HAP-1 (cell line): ENCODE measurements around the gene CD84.
"Not testable (repeated sequence)": the region's sequence is repeated elsewhere in the genome, so short reads cannot be mapped to it uniquely, and the experiment has no call there.

Experiments
- DNase-seq, 2 experiments: peaks; one replicate each; pipeline ENCODE4 v3.0.0-alpha.2; 2016 to 2020; ENCODE audit warnings: low spot score in 2 of 2
- H3K27me3 ChIP-seq: fragments of 250-450 bp; sonication (Bioruptor Pico); 2 replicates; pipeline ENCODE4 v1.5.1; 2020; ENCODE audit warnings: low read depth, mild to moderate bottlenecking, moderate library complexity
- H3K36me3 ChIP-seq: fragments of 250-450 bp; sonication (Bioruptor Pico); replicated peaks from 2 replicates; pipeline ENCODE4 v1.5.1; 2020; ENCODE audit warnings: mild to moderate bottlenecking
- H3K4me1 ChIP-seq: fragments of 250-450 bp; sonication (Bioruptor Pico); 2 replicates; pipeline ENCODE4 v1.5.1; 2020; ENCODE audit warnings: mild to moderate bottlenecking
- H3K4me3 ChIP-seq: fragments of 250-450 bp; sonication (Bioruptor Pico); 2 replicates; pipeline ENCODE4 v1.5.1; 2020; ENCODE audit warnings: mild to moderate bottlenecking, moderate library complexity
- H3K9me3 ChIP-seq: fragments of 250-450 bp; sonication (Bioruptor Pico); 2 replicates; pipeline ENCODE4 v1.5.1; 2020; ENCODE audit warnings: mild to moderate bottlenecking, moderate library complexity
- in situ Hi-C: fragments of 300-500 bp; cut with MboI; formaldehyde crosslinking; loops from 3 replicates; pipeline ENCODE4 v1.14.3; 2020; ENCODE audit warnings: low sequenced_read_pairs, inconsistent platforms, mixed read lengths

CD84 gene

GRCh38 chr1:160579216-160579701 is at the start of gene CD84:
CD84 (minus strand) TSS chr1:160579496; CDS start chr1:160579437, 59 bp downstream.
- Histone ChIP-seq H3K36me3 (no peaks in the 10 kb centered on the region), H3K4me1 (peaks cover 3% of the 10 kb centered on the region; the same call in 1 of the 2 replicates), H3K27me3 (peaks cover 3% of the 10 kb centered on the region; the same call in 1 of the 2 replicates), H3K4me3 (no peak within 1 kb of the TSS), H3K9me3 (no peaks in the 10 kb centered on the region; the same call in 1 of the 2 replicates)
- in situ Hi-C loops, result no loop called here
- DNase-seq, result no peak

GRCh38 chr1:160628799-160629263 is 49.5 kb upstream of the CD84 start:
- Histone ChIP-seq H3K4me1 (peaks cover 20% of the 10 kb centered on the region), H3K27me3 (no peaks in the 10 kb centered on the region), H3K4me3 (no peak overlapping the region), H3K36me3 (no peaks in the 10 kb centered on the region), H3K9me3 (no peaks in the 10 kb centered on the region)
- in situ Hi-C loops, result no loop called here
- DNase-seq, result no peak

GRCh38 chr1:160627677-160628289 is 48.5 kb upstream of the CD84 start:
- H3K27me3 ChIP-seq, H3K4me3 ChIP-seq, H3K36me3 ChIP-seq, DNase-seq, H3K9me3 ChIP-seq, in situ Hi-C loops: not testable (repeated sequence)
- peaks cover 20% of the 10 kb centered on the region for H3K4me1 ChIP-seq

GRCh38 chr1:160626509-160627342 is 47.4 kb upstream of the CD84 start:
- H3K27me3 ChIP-seq, result no peaks in the 10 kb centered on the region
- no peak for DNase-seq
- peaks cover 20% of the 10 kb centered on the region for H3K4me1 ChIP-seq
- H3K4me3 ChIP-seq, result no peak overlapping the region
- in situ Hi-C loops, result no loop called here
- no peaks in the 10 kb centered on the region for H3K9me3 ChIP-seq
- no peaks in the 10 kb centered on the region for H3K36me3 ChIP-seq

- in situ Hi-C loops, result no loop called here
- H3K4me1 ChIP-seq, result peaks cover 18% of the 10 kb centered on the region
- H3K9me3 ChIP-seq, result no peaks in the 10 kb centered on the region
- no peaks in the 10 kb centered on the region for H3K27me3 ChIP-seq
- DNase-seq, result no peak
- H3K4me3 ChIP-seq, result no peak overlapping the region
- no peaks in the 10 kb centered on the region for H3K36me3 ChIP-seq
Measured at GRCh38 chr1:160625725-160626498, 46.6 kb upstream of the CD84 start.

- in situ Hi-C loops, result no loop called here
Measured at GRCh38 chr1:160625321-160625720, 46.0 kb upstream of the CD84 start.

GRCh38 chr1:160624464-160624863 is 45.2 kb upstream of the CD84 start:
- Histone ChIP-seq H3K4me3 (no peak overlapping the region), H3K27me3 (no peaks in the 10 kb centered on the region), H3K9me3 (no peaks in the 10 kb centered on the region), H3K4me1 (peaks cover 9% of the 10 kb centered on the region), H3K36me3 (no peaks in the 10 kb centered on the region)
- in situ Hi-C loops, result no loop called here
- no peak for DNase-seq

More at GRCh38 chr1:160625321-160625720, 46.0 kb upstream of the CD84 start:
- Histone ChIP-seq H3K27me3 (no peaks in the 10 kb centered on the region), H3K9me3 (no peaks in the 10 kb centered on the region), H3K4me3 (no peak overlapping the region), H3K36me3 (no peaks in the 10 kb centered on the region), H3K4me1 (peaks cover 12% of the 10 kb centered on the region)
- DNase-seq, result no peak

- no peak overlapping the region for H3K4me3 ChIP-seq
- in situ Hi-C loops, result no loop called here
- H3K36me3 ChIP-seq, result no peaks in the 10 kb centered on the region
- H3K9me3 ChIP-seq, result no peaks in the 10 kb centered on the region
- DNase-seq, result no peak
- H3K4me1 ChIP-seq, result peaks cover 9% of the 10 kb centered on the region
- H3K27me3 ChIP-seq, result no peaks in the 10 kb centered on the region
Measured at GRCh38 chr1:160623862-160624261, 44.6 kb upstream of the CD84 start.

GRCh38 chr1:160623227-160623633 is 43.9 kb upstream of the CD84 start:
- Histone ChIP-seq H3K4me3 (no peak overlapping the region), H3K9me3 (no peaks in the 10 kb centered on the region), H3K36me3 (no peaks in the 10 kb centered on the region), H3K27me3 (no peaks in the 10 kb centered on the region), H3K4me1 (peaks cover 9% of the 10 kb centered on the region)
- DNase-seq, result no peak
- in situ Hi-C loops, result no loop called here

GRCh38 chr1:160622501-160623226 is 43.4 kb upstream of the CD84 start:
- DNase-seq, result peak in 1 of 2 experiments; percentile 32
- H3K27me3 ChIP-seq, result no peaks in the 10 kb centered on the region
- no peaks in the 10 kb centered on the region for H3K36me3 ChIP-seq
- no peak overlapping the region for H3K4me3 ChIP-seq
- in situ Hi-C loops, result no loop called here
- H3K9me3 ChIP-seq, result no peaks in the 10 kb centered on the region
- H3K4me1 ChIP-seq, result peaks cover 9% of the 10 kb centered on the region

GRCh38 chr1:160621633-160622413 is 42.5 kb upstream of the CD84 start:
- in situ Hi-C loops, result no loop called here
- Histone ChIP-seq H3K9me3 (no peaks in the 10 kb centered on the region), H3K27me3 (no peaks in the 10 kb centered on the region), H3K36me3 (no peaks in the 10 kb centered on the region), H3K4me1 (peaks cover 9% of the 10 kb centered on the region), H3K4me3 (no peak overlapping the region)
- no peak for DNase-seq

- Histone ChIP-seq H3K27me3 (no peaks in the 10 kb centered on the region), H3K4me3 (no peak overlapping the region), H3K4me1 (peaks cover 9% of the 10 kb centered on the region)
Measured at GRCh38 chr1:160620942-160621632, 41.8 kb upstream of the CD84 start.

More at GRCh38 chr1:160620942-160621632, 41.8 kb upstream of the CD84 start:
- in situ Hi-C loops, result no loop called here
- Histone ChIP-seq H3K9me3 (no peaks in the 10 kb centered on the region), H3K36me3 (no peaks in the 10 kb centered on the region)
- no peak for DNase-seq
